NCI-H2029 (cell line): ENCODE data around the gene KLF17.
"Not testable (repeated sequence)": the region's sequence is repeated elsewhere in the genome, so short reads cannot be mapped to it uniquely, and the experiment has no call there.

Source experiments
- DNase-seq: peaks from one replicate; lab custom pipeline; 2025; lab: John Stamatoyannopoulos, UW

KLF17 gene

GRCh38 chr1:44108971-44109370, 9.7 kb upstream of the KLF17 start:
- no peak for DNase-seq

- DNase-seq = no peak
Measured at GRCh38 chr1:44110916-44111315, 7.7 kb upstream of the KLF17 start.

- no peak for DNase-seq
Measured at GRCh38 chr1:44111861-44112260, 6.8 kb upstream of the KLF17 start.

GRCh38 chr1:44112486-44112885, 6.1 kb upstream of the KLF17 start:
- no peak for DNase-seq

GRCh38 chr1:44113095-44113609, 5.5 kb upstream of the KLF17 start:
- no peak for DNase-seq

GRCh38 chr1:44114098-44114497, 4.5 kb upstream of the KLF17 start:
- no peak for DNase-seq

- not testable (repeated sequence) for DNase-seq
Measured at GRCh38 chr1:44117272-44117671, 1.3 kb upstream of the KLF17 start.

GRCh38 chr1:44119525-44119924, 904 bp downstream of the KLF17 start:
- DNase-seq = no peak

GRCh38 chr1:44120398-44120949, 1.9 kb downstream of the KLF17 start:
- DNase-seq = no peak

- no peak for DNase-seq
Measured at GRCh38 chr1:44129616-44130500, 11.2 kb downstream of the KLF17 start.

- DNase-seq = no peak
Measured at GRCh38 chr1:44131411-44131810, 12.8 kb downstream of the KLF17 start.

GRCh38 chr1:44134071-44134920, 15.7 kb downstream of the KLF17 start:
- DNase-seq = no peak

GRCh38 chr1:44135886-44136285, 17.3 kb downstream of the KLF17 start:
- no peak for DNase-seq

- DNase-seq = no peak
Measured at GRCh38 chr1:44138239-44138638, 19.6 kb downstream of the KLF17 start.

- DNase-seq = not testable (repeated sequence)
Measured at GRCh38 chr1:44139565-44139964, 20.9 kb downstream of the KLF17 start.

- no peak for DNase-seq
Measured at GRCh38 chr1:44141531-44141930, 22.9 kb downstream of the KLF17 start, which contains the start of gene KLF18. Gene KLF18, minus strand, starts transcription at chr1:44141631. Its CDS starts 0 bp downstream, at chr1:44141631.

GRCh38 chr1:44144962-44145756, 26.5 kb downstream of the KLF17 start:
- no peak for DNase-seq

GRCh38 chr1:44146536-44147361, 28.1 kb downstream of the KLF17 start:
- no peak for DNase-seq

GRCh38 chr1:44147582-44147981, 29.0 kb downstream of the KLF17 start:
- DNase-seq = no peak

- DNase-seq = no peak
Measured at GRCh38 chr1:44151332-44151731, 32.7 kb downstream of the KLF17 start.

- no peak for DNase-seq
Measured at GRCh38 chr1:44151808-44152207, 33.2 kb downstream of the KLF17 start.
